ENCODE data around the gene GTF2F1.

GTF2F1 gene

DNA sequence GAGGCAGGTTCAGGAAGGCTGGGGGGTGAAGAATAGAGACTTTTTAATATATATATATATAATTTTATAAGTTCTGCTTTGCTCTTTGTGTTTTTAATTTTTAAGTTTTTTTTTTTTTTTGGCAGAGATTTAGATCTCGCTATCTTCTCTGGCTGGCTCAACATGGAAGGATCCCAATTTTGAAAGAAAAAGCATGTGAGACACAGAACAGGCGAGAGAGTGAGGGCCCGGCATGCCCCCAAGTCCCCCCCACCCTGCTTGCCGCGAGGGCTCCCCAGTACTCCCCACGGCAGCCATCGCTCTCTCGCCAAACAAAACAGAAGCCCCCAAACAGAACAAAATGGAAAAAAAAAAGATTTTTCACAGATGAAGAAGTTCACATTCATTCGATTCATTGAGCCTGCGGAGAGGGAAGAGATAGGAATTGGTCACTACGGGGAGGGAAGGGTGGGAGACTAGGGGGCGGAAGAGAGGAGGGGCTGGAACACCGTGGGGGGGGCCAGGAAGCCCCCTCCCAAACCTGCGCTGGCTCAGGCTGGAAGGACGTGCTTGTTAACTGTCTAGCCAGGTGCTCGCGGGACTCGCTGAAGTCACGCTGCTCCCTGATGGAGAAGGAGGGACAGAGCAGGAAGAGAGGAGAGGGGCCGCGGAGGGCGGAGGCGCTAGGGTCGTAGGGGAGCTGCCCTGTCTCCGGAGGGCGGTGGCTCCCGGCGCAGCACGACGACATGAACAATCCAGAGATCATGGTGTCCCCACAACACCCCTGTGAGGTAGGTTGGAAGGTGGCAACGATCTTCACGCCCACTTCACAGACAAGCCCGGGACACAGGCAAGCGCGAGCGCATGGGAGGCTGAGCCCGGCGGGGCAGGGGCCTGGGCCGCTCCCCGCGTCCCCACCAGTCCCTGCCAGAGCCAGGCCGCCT, 21.0 kb upstream of the GTF2F1 start:
- Histone ChIP-seq H3K27ac (replicated peaks) (no peak overlapping the region), H3K27me3 (ENCODE audit: insufficient read depth, poor library complexity, severe bottlenecking) (no peaks in the 10 kb centered on the region), H3K4me3 (replicated peaks; ENCODE audit: insufficient read depth, low read length) (no peak overlapping the region)
- DNase-seq (ENCODE audit: low read depth in 1 of 2, low spot score in 1 of 2), result no peak
- TF ChIP-seq CTCF (IDR thresholded peaks at IDR 0.05; ENCODE audit: insufficient read depth, low read length) (no peak), GABPA (IDR thresholded peaks at IDR 0.05; ENCODE audit: low read depth) (no peak), POLR2AphosphoS5 (IDR thresholded peaks at IDR 0.05; ENCODE audit: low read depth) (no peak), SPI1 (IDR thresholded peaks at IDR 0.05; ENCODE audit: borderline replicate concordance, low read depth) (no peak)
- TF ChIP-seq, protein P1, sequence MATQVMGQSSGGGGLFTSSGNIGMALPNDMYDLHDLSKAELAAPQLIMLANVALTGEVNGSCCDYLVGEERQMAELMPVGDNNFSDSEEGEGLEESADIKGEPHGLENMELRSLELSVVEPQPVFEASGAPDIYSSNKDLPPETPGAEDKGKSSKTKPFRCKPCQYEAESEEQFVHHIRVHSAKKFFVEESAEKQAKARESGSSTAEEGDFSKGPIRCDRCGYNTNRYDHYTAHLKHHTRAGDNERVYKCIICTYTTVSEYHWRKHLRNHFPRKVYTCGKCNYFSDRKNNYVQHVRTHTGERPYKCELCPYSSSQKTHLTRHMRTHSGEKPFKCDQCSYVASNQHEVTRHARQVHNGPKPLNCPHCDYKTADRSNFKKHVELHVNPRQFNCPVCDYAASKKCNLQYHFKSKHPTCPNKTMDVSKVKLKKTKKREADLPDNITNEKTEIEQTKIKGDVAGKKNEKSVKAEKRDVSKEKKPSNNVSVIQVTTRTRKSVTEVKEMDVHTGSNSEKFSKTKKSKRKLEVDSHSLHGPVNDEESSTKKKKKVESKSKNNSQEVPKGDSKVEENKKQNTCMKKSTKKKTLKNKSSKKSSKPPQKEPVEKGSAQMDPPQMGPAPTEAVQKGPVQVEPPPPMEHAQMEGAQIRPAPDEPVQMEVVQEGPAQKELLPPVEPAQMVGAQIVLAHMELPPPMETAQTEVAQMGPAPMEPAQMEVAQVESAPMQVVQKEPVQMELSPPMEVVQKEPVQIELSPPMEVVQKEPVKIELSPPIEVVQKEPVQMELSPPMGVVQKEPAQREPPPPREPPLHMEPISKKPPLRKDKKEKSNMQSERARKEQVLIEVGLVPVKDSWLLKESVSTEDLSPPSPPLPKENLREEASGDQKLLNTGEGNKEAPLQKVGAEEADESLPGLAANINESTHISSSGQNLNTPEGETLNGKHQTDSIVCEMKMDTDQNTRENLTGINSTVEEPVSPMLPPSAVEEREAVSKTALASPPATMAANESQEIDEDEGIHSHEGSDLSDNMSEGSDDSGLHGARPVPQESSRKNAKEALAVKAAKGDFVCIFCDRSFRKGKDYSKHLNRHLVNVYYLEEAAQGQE (IDR thresholded peaks at IDR 0.05; ENCODE audit: insufficient replicate concordance, low read depth), result no peak

DNA sequence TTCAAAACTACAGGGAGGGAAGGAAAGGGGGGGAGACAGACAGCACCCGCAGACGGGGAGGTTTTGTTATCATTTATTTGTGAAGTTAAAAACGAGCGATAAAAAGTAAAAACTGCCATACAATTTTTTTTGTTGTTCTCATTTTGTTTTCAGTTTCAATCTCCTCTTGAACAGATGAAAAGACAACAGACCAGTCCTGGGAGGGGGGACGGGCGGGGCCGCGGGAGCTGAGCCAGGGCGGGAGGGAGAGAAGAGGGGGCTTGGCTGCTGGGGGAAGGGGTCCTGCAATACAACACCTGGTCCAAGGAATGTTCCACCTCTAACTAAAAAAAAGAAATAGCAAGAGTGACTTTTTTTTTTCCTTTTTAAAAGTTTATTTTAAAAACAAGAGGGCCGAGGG, 20.3 kb upstream of the GTF2F1 start:
- Histone ChIP-seq H3K27me3 (ENCODE audit: insufficient read depth, poor library complexity, severe bottlenecking) (no peaks in the 10 kb centered on the region), H3K4me3 (replicated peaks; ENCODE audit: insufficient read depth, low read length) (no peak overlapping the region), H3K27ac (replicated peaks) (no peak overlapping the region)
- no peak for TF ChIP-seq SPI1 (IDR thresholded peaks at IDR 0.05; ENCODE audit: borderline replicate concordance, low read depth)
- no peak for TF ChIP-seq POLR2AphosphoS5 (IDR thresholded peaks at IDR 0.05; ENCODE audit: low read depth)
- no peak for DNase-seq (ENCODE audit: low read depth in 1 of 2, low spot score in 1 of 2)

DNA sequence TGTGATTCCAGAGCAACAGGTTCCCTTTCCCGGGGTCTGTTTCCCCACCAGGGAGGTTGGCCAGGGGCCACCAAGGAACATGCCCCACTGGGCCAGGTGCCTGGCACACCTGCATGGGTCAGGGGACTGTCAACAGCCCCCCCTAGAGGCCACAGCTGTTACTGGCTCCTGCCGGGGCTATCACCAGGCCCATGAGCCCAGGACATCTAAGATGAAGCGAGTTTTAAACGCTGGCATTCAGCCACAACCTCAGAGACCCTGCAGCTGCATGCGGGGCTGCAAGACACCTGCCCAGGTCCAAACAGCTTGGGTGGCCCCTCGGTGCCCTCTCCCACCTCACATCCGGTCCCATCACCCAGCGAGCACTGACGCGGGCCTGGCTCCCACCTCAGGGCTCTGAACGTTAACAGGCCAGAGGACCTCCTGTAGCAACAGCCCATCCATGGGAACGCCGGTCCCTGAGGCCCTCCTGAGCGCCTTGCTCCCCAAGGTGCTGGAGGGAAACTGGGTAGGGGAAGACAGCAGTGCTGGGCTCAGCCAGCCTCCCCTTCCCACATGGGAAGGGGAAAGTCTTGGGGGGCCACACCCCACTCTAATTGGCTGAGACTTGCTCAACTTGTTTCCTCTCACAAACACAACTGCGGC, 19.6 kb upstream of the GTF2F1 start:
- no peak overlapping the region for H3K4me3 ChIP-seq (replicated peaks; ENCODE audit: insufficient read depth, low read length)
- DNase-seq (ENCODE audit: low read depth in 1 of 2, low spot score in 1 of 2), result peak in 1 of 2 experiments; percentile 22
- H3K27ac ChIP-seq (replicated peaks), result no peak overlapping the region
- H3K27me3 ChIP-seq (ENCODE audit: insufficient read depth, poor library complexity, severe bottlenecking), result no peaks in the 10 kb centered on the region
- TF ChIP-seq CTCF (IDR thresholded peaks at IDR 0.05; ENCODE audit: insufficient read depth, low read length) (peak; percentile 43), POLR2AphosphoS5 (IDR thresholded peaks at IDR 0.05; ENCODE audit: low read depth) (peak; percentile 71; the same call in 1 of the 2 replicates), SPI1 (IDR thresholded peaks at IDR 0.05; ENCODE audit: borderline replicate concordance, low read depth) (no peak), GABPA (IDR thresholded peaks at IDR 0.05; ENCODE audit: low read depth) (no peak)
- TF ChIP-seq, protein P1 (IDR thresholded peaks at IDR 0.05; ENCODE audit: insufficient replicate concordance, low read depth), result no peak

DNA sequence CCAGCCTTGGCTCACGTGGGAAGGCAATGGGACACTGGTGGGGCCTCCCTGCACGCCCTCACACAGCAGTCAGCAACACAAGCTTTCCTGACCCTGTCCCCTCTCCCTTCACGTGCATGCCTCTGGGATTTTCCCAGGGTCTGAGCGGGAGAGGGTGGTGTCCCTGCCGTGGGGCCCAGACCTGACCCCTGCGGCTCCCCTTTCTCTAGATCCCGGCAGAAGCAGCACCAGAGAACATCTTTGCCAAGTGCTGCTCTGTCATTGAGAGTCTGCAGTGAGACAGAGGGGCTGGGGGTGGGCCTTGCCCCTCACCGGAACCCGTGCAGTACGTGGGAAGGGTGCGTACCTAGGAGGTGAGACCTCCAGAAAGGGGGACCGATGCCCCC, 19.1 kb upstream of the GTF2F1 start:
- no peak for DNase-seq (ENCODE audit: low read depth in 1 of 2, low spot score in 1 of 2)
- no peak overlapping the region for H3K4me3 ChIP-seq (replicated peaks; ENCODE audit: insufficient read depth, low read length)
- H3K27me3 ChIP-seq (ENCODE audit: insufficient read depth, poor library complexity, severe bottlenecking), result no peaks in the 10 kb centered on the region
- no peak overlapping the region for H3K27ac ChIP-seq (replicated peaks)
- TF ChIP-seq POLR2AphosphoS5 (IDR thresholded peaks at IDR 0.05; ENCODE audit: low read depth), result no peak
- no peak for TF ChIP-seq GABPA (IDR thresholded peaks at IDR 0.05; ENCODE audit: low read depth)
- TF ChIP-seq, protein P1 (IDR thresholded peaks at IDR 0.05; ENCODE audit: insufficient replicate concordance, low read depth), result no peak
- TF ChIP-seq SPI1 (IDR thresholded peaks at IDR 0.05; ENCODE audit: borderline replicate concordance, low read depth), result no peak
- TF ChIP-seq CTCF (IDR thresholded peaks at IDR 0.05; ENCODE audit: insufficient read depth, low read length), result no peak
